HEK293 (cell line): Measurements from ENCODE around the gene TMEM19.

Experiments used
- ZBTB7A ChIP-seq: fragments of 450-650 bp; formaldehyde crosslinking; IDR thresholded peaks from 2 replicates; pipeline ENCODE4 v1.5.1; 2016; ENCODE audit warnings: low read depth, missing biosample characterization, missing genetic modification characterization
- ZNF18 ChIP-seq: fragments of 450-650 bp; formaldehyde crosslinking; IDR thresholded peaks from 2 replicates; pipeline ENCODE4 v1.5.1; 2016; ENCODE audit warnings: missing biosample characterization, missing genetic modification characterization
- TF ChIP-seq, protein P1 (sequence below): IDR thresholded peaks from 2 replicates; pipeline ENCODE4 v1.6.1; 2011; ENCODE audit warnings: mild to moderate bottlenecking, low read depth, low read length, borderline replicate concordance

- TF ChIP-seq, protein P1, sequence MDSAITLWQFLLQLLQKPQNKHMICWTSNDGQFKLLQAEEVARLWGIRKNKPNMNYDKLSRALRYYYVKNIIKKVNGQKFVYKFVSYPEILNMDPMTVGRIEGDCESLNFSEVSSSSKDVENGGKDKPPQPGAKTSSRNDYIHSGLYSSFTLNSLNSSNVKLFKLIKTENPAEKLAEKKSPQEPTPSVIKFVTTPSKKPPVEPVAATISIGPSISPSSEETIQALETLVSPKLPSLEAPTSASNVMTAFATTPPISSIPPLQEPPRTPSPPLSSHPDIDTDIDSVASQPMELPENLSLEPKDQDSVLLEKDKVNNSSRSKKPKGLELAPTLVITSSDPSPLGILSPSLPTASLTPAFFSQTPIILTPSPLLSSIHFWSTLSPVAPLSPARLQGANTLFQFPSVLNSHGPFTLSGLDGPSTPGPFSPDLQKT = no peak
- TF ChIP-seq ZBTB7A (tag by site-specific recombination) (no peak), ZNF18 (tag by site-specific recombination) (no peak)
Measured at GRCh38 chr12:71641390-71641789, 44.5 kb upstream of the TMEM19 start.
